Esophagus squamous epithelium (tissue), 5 donors: Measurements from ENCODE around the gene B9D1. TPM values are rescaled to one million over a fixed set of nuclear protein-coding genes. Genes with fewer than 3 reads are reported as not detected.

ENCODE experiments used
- DNase-seq: peaks from one replicate; lab custom pipeline; 2025; lab: John Stamatoyannopoulos, UW
- H3K27ac ChIP-seq, 4 donors: fragments of 200-600 bp; sonication (generic); one replicate each; pipeline ENCODE4 v1.5.1; 2016 to 2019; ENCODE audit warnings: mild to moderate bottlenecking in 1 of 4
- H3K27me3 ChIP-seq, 4 donors: fragments of 200-600 bp; sonication (generic); 1 replicate in 3 of 4; 2 replicates in 1 of 4; pipeline versions ENCODE4 v1.5.1 to v1.6.0; 2017 to 2021; ENCODE audit warnings: antibody characterized with exemption in 1 of 4
- H3K36me3 ChIP-seq, 3 donors: fragments of 200-600 bp; sonication (generic); one replicate each; pipeline ENCODE4 v1.5.1; 2016 to 2019
- H3K4me1 ChIP-seq, 3 donors: fragments of 200-600 bp; sonication (generic); one replicate each; pipeline ENCODE4 v1.5.1; 2017 to 2019
- H3K4me3 ChIP-seq, 4 donors: fragments of 200-600 bp; sonication (generic); 1 replicate in 3 of 4; 2 replicates in 1 of 4; pipeline ENCODE4 v1.5.1; 2016 to 2019; ENCODE audit warnings: mild to moderate bottlenecking in 2 of 4, moderate library complexity in 1 of 4
- H3K9me3 ChIP-seq, 3 donors: fragments of 200-600 bp; sonication (generic); one replicate each; pipeline ENCODE4 v1.5.1; 2016 to 2019
- POLR2A ChIP-seq, 4 donors: fragments of 450-650 bp; IDR thresholded peaks; one replicate each; pipeline ENCODE4 v1.6.1; 2017; ENCODE audit warnings: antibody characterized with exemption in 4 of 4, mild to moderate bottlenecking in 4 of 4, moderate library complexity in 3 of 4
- WGBS, 2 donors: methylation state at CpG; one replicate each; pipeline ENCODE4 v1.1.5; 2018; 5-methylcytosine and 5-hydroxymethylcytosine counted together
- intact Hi-C: fragments of 100-400 bp; cut with DNase I; formaldehyde crosslinking; loops from one replicate; pipeline ENCODE4 v1.15.0; 2022
- small RNA-seq, 4 donors: library from RNA; depleted of rRNA; stranded (forward); fragments of <200 nt; gene quantifications; one replicate each; pipeline ENCODE3, GENCODE V24; 2016
- total RNA-seq, 4 donors: library from RNA; depleted of rRNA; stranded (reverse); fragments of >200 nt; gene quantifications; one replicate each; pipeline ENCODE4 v1.1.0, GENCODE V29; 2016
- TF ChIP-seq, protein P1 (sequence below), 6 experiments: fragments of 450-650 bp in 4 of 6; fragments of 200-600 bp in 2 of 6; sonication (generic) in 2 of 6; IDR thresholded peaks; one replicate each; pipeline ENCODE4 v1.5.1; 2016 to 2019; ENCODE audit warnings: antibody characterized with exemption in 6 of 6, mild to moderate bottlenecking in 4 of 6, moderate library complexity in 4 of 6
- donor health status: DM: yes; HTN: yes; CAD: no.

B9D1 gene
- total RNA-seq, 4 donors from 2014 or later, result 9.2 to 24.5 (median 13.0) TPM

DNA sequence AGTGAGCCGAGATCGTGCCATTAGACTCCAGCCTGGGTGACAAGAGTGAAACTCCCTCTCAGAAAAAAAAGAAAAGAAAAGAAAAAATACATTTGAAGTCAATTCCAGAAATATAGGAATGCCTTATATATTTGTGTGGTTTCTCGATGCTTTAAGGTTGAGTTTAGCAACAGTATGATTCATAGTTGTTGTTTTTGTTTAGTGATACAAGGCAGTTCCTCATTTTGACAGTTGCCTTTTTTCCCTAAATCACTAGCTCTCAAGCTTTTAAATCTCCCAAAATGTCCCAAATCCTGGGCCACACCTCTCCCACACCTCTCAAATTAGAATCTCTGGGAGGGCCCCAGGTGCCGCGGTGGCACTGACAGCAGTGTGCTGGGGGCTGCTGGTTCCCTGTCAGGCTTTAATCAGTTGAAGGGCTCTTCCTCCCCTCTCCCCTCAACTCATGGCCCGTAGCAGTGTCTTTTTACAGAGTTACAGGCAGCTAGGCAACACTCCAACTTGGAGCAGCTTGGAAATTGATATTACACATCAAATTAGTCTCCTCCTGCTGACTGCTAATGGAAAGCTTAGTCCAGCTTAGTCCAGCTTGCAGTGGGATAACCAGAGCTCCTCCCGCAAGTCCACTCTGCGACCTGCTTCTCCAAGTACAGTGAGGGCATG, 66.9 kb downstream of the B9D1 start:
- intact Hi-C loops, result no loop called here
- Histone ChIP-seq H3K4me3 (no peak overlapping the region), H3K36me3 (peaks cover 0 to 23% (median 0%) of the 10 kb centered on the region in 3 donors), H3K27me3 (no peaks in the 10 kb centered on the region), H3K9me3 (no peaks in the 10 kb centered on the region), H3K4me1 (peaks cover 9 to 86% (median 31%) of the 10 kb centered on the region in 3 donors), H3K27ac (peak overlapping the region in 2 of 4 donors; percentile 36 to 54)
- TF ChIP-seq, protein P1, sequence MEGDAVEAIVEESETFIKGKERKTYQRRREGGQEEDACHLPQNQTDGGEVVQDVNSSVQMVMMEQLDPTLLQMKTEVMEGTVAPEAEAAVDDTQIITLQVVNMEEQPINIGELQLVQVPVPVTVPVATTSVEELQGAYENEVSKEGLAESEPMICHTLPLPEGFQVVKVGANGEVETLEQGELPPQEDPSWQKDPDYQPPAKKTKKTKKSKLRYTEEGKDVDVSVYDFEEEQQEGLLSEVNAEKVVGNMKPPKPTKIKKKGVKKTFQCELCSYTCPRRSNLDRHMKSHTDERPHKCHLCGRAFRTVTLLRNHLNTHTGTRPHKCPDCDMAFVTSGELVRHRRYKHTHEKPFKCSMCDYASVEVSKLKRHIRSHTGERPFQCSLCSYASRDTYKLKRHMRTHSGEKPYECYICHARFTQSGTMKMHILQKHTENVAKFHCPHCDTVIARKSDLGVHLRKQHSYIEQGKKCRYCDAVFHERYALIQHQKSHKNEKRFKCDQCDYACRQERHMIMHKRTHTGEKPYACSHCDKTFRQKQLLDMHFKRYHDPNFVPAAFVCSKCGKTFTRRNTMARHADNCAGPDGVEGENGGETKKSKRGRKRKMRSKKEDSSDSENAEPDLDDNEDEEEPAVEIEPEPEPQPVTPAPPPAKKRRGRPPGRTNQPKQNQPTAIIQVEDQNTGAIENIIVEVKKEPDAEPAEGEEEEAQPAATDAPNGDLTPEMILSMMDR (IDR thresholded peaks at IDR 0.05), result no peak
- TF ChIP-seq POLR2A (IDR thresholded peaks at IDR 0.05), result no peak
- 74 to 85% methylated on average over 8 of the region's 8 CpGs for WGBS, 2 donors
- no peak for DNase-seq

DNA sequence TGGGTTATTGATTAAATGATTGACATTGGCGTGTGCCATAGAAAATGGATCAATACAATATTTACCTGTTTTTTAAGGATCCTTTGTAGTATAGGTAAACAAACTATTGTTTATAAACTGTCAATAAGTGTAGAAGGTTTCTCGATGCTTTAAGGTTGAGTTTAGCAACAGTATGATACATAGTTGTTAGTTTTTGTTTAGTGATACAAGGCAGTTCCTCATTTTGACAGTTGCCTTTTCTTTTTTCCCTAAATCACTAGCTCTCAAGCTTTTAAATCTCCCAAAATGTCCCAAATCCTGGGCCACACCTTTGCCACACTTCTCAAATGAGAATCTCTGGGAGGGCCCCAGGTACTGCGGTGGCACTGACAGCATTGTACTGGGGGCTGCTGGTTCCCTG, 68.1 kb downstream of the B9D1 start:
- Histone ChIP-seq H3K36me3 (peaks cover 0 to 19% (median 0%) of the 10 kb centered on the region in 3 donors), H3K4me1 (peaks cover 9 to 85% (median 29%) of the 10 kb centered on the region in 3 donors), H3K9me3 (no peaks in the 10 kb centered on the region), H3K27me3 (no peaks in the 10 kb centered on the region), H3K27ac (peak overlapping the region in 1 of 4 donors; percentile 3), H3K4me3 (no peak overlapping the region)
- no peak for TF ChIP-seq POLR2A (IDR thresholded peaks at IDR 0.05)
- TF ChIP-seq, protein P1 (IDR thresholded peaks at IDR 0.05), result no peak
- intact Hi-C loops, result no loop called here
- 86 to 95% methylated on average over 3 of the region's 3 CpGs for WGBS, 2 donors
- DNase-seq, result no peak

Small RNA genes lying within 50 kb of the gene (small RNA-seq; reads per million reads assigned to genes)
- 4.5 to 10.0 (median 6.9) reads per million in 4 donors for gene MIR1180

Other genes starting within 250 kb of the B9D1 start
- gene GRAPL, start 235.1 kb downstream of the B9D1 start, total RNA-seq, result 1 to 10 TPM in 1 of 4 donors, not detected in 3; 4.0 TPM
- gene EPN2, start 125.4 kb downstream of the B9D1 start, total RNA-seq, result 10 to 100 TPM; 24.2 to 61.4 (median 56.1) TPM
- gene MAPK7, start 15.8 kb upstream of the B9D1 start, total RNA-seq, result 10 to 100 TPM; 22.6 to 39.7 (median 28.1) TPM
- 100 to 1,000 TPM in 1 of 4 donors, 10 to 100 TPM in 2, 1 to 10 TPM in 1; 4.3 to 365 (median 21.6) TPM for gene MFAP4, start 24.5 kb upstream of the B9D1 start, total RNA-seq
- gene RNF112, start 48.5 kb upstream of the B9D1 start, total RNA-seq, result 1 to 10 TPM in 1 of 4 donors, under 1 TPM in 2, not detected in 1; 0.45 to 1.5 (median 0.92) TPM
- gene SLC47A1, start 171.1 kb upstream of the B9D1 start, total RNA-seq, result 1 to 10 TPM; 3.9 to 7.8 (median 7.3) TPM